Measurements from ENCODE around the gene FGD1.
"Not testable (repeated sequence)": the region's sequence is repeated elsewhere in the genome, so short reads cannot be mapped to it uniquely, and the experiment has no call there.

The FGD1 gene

GRCh38 chrX:54495814-54496516 lies at the start of gene FGD1:
Gene FGD1 (minus strand): TSS chrX:54496234. CDS start chrX:54495432, 802 bp downstream.
- peak; percentile 69 for DNase-seq (ENCODE audit: low spot score)

GRCh38 chrX:54542239-54542638 lies 46.2 kb upstream of the FGD1 start:
- not testable (repeated sequence) for DNase-seq (ENCODE audit: low spot score)

- DNase-seq (ENCODE audit: low spot score): no peak
Measured at GRCh38 chrX:54540289-54540688, 44.3 kb upstream of the FGD1 start.

- no peak for DNase-seq (ENCODE audit: low spot score)
Measured at GRCh38 chrX:54534271-54534670, 38.2 kb upstream of the FGD1 start.

GRCh38 chrX:54530357-54530900 lies 34.4 kb upstream of the FGD1 start:
- DNase-seq (ENCODE audit: low spot score): no peak

GRCh38 chrX:54529552-54530356 lies 33.7 kb upstream of the FGD1 start, which contains the start of gene GNL3L:
Gene GNL3L (plus strand): TSS chrX:54530219. CDS start chrX:54532567, 2,348 bp downstream.
- peak; percentile 80 for DNase-seq (ENCODE audit: low spot score)

GRCh38 chrX:54529151-54529550 lies 33.1 kb upstream of the FGD1 start:
- no peak for DNase-seq (ENCODE audit: low spot score)

- DNase-seq (ENCODE audit: low spot score): no peak
Measured at GRCh38 chrX:54509400-54509799, 13.4 kb upstream of the FGD1 start.

GRCh38 chrX:54496936-54497335 lies 902 bp upstream of the FGD1 start:
- no peak for DNase-seq (ENCODE audit: low spot score)

GRCh38 chrX:54496517-54496852 lies 451 bp upstream of the FGD1 start:
- no peak for DNase-seq (ENCODE audit: low spot score)

- DNase-seq (ENCODE audit: low spot score): no peak
Measured at GRCh38 chrX:54494989-54495813, 833 bp downstream of the FGD1 start.

- no peak for DNase-seq (ENCODE audit: low spot score)
Measured at GRCh38 chrX:54494166-54494988, 1.7 kb downstream of the FGD1 start.

GRCh38 chrX:54492340-54492739 lies 3.7 kb downstream of the FGD1 start:
- no peak for DNase-seq (ENCODE audit: low spot score)

- DNase-seq (ENCODE audit: low spot score): not testable (repeated sequence)
Measured at GRCh38 chrX:54489819-54490218, 6.2 kb downstream of the FGD1 start.

- DNase-seq (ENCODE audit: low spot score): no peak
Measured at GRCh38 chrX:54484666-54485065, 11.4 kb downstream of the FGD1 start.

- peak; percentile 53 for DNase-seq (ENCODE audit: low spot score)
Measured at GRCh38 chrX:54483946-54484345, 12.1 kb downstream of the FGD1 start.

GRCh38 chrX:54482839-54483593 lies 13.0 kb downstream of the FGD1 start:
- DNase-seq (ENCODE audit: low spot score): peak; percentile 40

- DNase-seq (ENCODE audit: low spot score): no peak
Measured at GRCh38 chrX:54479136-54480111, 16.6 kb downstream of the FGD1 start.

Measured in COLO829 (cell line).